HG02938 (cell line): Measurements from ENCODE around the gene GEMIN2.
"Not testable (repeated sequence)": the region's sequence is repeated elsewhere in the genome, so short reads cannot be mapped to it uniquely, and the experiment has no call there.

Source experiments
- ATAC-seq: cut with Tn5 transposase; IDR thresholded peaks from one replicate; pipeline ENCODE4 v1.9.1; 2021; ENCODE audit warnings: mild to moderate bottlenecking, moderate library complexity; ENCODE audit not compliant: unreplicated experiment

The GEMIN2 gene, protein sequence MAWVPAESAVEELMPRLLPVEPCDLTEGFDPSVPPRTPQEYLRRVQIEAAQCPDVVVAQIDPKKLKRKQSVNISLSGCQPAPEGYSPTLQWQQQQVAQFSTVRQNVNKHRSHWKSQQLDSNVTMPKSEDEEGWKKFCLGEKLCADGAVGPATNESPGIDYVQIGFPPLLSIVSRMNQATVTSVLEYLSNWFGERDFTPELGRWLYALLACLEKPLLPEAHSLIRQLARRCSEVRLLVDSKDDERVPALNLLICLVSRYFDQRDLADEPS

DNA sequence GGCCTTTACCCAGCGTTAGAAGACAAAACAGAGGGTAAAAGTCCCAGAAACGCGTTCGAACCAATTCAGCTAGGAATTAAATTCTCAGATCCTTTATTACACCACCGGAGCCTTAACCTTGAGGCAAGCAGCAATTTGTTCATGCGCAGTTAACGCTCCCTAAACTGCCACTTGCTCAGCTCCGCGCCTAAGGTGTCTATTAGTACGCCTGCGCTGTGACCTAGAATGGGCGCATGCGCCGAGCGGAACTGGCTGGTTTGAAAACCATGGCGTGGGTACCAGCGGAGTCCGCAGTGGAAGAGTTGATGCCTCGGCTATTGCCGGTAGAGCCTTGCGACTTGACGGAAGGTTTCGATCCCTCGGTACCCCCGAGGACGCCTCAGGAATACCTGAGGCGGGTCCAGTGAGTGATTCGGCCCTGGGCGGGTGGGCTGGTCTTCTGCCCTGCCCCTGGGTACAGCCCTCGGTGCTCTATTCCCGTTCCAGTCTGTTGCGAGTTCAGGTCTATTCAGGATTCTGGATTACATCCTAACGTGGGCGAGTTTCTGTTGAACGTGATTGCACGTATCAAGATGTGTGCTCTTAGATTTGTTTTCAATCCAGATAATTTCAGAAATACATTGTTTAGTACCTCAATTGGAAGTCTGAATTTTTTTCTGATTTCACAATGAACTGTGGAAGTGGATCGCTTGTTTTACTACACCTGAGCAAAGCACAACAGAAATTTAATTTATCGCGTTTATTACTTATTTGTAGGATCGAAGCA, at the start of gene GEMIN2:
GEMIN2 (plus strand) TSS at position 251 of the 766 bp plus-strand sequence; CDS start at position 267, 16 bp downstream.
- peak; percentile 87 for ATAC-seq

DNA sequence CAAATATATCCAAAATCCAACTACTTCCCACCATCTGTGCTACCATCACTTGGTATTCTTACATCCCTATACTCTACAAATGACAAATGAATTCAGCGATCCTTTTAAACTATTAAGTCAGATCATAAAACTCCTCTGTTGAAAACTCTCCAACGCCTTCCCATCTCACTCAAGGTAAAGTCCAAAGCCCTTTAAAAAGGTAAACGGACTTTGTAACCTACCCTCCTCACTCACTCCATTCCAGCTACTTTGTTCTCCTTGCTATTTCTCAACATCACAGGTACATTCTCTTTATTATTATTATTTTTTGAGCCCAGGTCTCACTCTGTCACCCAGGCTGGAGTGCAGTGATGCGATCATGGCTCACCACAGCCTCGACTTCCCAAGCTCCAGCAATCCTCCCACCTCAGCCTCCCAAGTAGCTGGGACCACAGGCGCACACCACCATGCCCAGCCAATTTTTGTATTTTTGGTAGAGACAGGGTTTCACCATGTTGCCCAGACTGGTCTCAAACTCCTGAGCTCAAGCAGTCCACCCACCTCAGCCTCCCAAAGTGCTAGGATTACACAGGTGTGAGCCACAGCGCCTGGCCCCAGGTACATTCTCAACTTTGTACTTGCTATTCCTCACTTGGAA, 44.8 kb upstream of the GEMIN2 start:
- ATAC-seq: not testable (repeated sequence)

DNA sequence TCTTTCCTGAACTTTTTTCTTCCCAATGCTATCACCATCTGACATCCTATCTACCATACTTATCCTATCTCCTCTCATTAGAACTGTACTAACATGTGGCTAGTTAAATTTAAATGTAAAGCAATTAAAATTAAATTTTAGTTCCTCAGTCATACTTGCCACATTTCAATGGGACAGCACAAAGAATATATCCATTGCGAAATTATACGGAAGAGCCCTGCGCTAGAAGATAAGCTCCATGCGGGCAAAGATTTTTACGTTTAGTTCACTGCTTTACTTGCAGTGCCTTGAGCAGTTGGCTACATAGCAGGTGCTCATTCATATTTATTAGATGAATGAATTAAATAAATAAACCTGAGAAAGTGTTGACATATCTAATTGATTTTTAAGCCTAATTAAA, 44.2 kb upstream of the GEMIN2 start:
- ATAC-seq: no peak

DNA sequence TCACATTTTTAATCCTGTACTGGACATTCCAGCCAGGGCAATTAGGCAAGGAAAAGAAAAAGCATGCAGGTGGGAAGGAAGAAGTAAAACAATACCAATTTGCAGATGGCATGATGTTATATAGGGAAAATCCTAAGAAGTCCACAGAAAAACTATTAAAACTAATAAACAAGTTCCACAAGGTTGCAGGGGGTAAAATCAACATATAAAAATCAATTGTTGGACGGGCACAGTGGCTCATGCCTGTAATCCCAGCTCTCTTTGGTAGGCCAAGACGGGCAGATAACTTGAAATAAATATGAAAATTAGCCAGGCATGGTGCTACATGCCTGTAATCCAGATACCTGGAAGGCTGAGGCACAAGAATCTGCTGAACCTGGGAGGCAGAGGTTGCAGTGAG, 43.0 kb upstream of the GEMIN2 start:
- no peak for ATAC-seq

DNA sequence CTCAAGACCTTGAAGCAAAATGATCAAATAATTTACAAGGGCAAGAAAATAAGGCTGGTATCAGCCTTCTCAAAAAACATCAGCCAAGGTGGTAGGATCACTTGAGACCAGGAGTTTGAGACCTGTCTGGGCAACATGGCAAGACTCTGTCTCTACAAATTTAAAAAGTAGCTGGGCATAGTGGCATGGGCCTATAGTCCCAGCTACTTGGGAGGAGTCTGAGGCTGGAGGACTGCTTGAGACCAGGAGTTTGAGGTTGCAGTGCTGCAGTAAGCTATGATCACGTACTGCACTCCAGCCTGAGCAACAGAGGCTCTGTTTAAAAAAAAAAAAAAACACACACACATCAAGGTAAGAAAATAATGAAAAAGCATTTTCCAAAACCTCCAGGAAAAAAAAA, 33.2 kb upstream of the GEMIN2 start:
- no peak for ATAC-seq

DNA sequence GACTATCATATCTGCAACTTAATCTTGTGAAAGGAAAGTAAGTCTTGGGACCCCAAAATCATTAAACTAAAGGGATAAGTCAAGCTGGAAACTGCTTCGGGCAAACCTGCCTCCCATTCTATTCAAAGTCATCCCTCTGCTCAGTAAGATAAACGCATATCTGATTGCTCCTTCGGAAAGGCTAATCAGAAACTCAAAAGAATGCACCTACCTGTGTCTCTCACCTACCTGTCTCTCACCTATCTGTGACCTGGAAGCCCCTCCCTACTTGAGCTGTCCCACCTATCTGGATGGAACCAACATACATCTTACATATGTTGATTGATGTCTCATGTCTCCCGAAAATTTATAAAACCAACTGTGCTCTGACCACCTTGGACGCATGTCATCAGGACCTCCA, 31.0 kb upstream of the GEMIN2 start:
- no peak for ATAC-seq

DNA sequence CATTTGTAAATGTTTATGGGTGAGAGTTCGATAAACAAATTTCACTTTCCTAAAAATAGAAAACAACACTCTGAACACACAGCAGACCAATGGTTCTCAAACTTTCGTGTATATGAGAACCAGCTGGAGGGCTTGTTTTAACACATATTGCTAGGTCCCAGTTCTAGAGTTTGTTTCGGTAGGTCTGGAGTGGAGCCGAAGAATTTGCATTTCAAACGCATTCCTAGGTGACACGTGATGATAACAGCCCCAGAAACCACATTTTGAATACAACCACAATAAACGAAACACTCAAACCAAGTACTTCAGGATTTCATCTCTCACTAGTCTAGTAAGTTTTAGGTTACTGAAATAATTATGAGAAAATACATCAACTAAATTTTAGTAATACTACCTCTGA, 28.2 kb upstream of the GEMIN2 start:
- ATAC-seq: no peak

DNA sequence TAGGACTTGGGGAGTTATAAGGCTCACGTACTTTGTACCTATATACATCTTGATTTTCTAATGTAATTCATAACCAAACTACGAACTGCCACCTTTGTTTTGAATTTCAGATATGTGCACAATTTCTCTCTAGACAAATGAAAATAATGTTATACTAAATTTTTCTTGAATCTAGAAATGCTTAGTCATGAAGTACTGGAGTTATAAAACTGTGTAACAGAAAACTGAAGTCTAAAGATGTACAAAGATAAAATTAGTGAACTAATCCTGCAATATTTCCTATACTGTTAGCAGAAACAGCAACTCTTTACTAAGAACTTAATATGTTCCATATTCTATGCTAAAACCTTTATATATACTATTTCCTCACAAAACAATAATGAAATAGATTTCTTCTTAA, 26.6 kb upstream of the GEMIN2 start:
- no peak for ATAC-seq

DNA sequence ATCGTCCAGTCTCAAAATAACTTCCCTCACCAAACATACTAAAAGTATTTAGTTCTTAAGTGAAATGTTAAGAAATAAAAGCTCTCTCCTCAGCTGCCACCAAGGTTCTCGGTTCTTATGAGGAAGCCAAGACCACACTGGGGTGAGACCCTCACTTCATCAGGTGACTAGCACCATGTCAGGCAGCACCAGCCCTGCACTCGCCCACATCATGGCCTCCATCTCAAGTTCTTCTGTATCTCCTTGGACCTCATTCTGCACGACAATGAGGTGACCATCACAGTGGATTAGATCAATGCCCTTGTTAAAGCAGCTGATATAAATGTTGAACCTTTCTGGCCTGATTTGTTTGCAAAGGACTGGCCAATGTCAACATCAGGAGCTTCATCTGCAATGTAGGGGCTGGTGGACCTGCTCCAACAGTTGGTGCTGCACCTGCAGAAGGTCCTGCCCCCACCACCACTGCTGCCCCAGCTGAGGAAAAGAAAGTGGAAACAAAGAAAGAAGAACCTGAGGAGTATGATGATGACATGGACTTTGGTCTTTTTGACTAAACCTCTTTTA, 23.5 kb upstream of the GEMIN2 start:
- no peak for ATAC-seq

DNA sequence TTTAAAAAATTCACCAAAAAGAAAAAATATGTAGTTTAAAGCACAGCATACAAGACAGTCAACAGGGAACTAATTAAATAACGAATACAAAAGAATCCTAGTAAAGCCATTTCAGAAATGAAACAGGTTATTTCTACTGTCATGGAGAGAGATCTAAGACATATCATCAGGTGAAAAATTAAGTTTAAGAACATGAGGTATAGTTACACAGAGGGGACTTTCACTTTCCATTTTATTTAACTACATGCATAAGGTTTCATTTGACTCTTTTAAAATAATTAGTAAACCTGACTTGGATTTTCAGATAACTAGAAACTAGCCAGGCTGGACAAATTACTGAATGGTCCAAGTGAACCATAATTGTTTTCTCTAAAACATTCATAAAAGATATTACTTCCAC, 22.4 kb upstream of the GEMIN2 start:
- no peak for ATAC-seq

DNA sequence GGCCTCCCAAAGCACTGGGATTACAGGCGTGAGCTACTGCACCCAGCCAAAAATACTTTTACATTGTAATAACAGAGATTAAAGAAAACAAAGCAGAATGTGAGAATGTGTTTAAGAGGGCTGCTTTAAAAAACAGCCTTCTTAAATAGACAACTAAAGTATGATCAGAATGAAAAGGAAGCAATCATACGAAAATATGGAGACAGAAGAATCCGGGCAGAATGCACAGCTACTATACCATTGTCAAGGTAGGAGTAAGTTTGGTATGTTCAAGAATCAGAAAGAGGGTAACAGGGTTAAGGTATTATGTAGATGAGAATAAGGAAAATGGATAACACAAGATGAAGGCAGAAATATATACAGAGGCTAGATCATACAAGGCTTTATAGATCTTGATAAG, 19.6 kb upstream of the GEMIN2 start:
- no peak for ATAC-seq

DNA sequence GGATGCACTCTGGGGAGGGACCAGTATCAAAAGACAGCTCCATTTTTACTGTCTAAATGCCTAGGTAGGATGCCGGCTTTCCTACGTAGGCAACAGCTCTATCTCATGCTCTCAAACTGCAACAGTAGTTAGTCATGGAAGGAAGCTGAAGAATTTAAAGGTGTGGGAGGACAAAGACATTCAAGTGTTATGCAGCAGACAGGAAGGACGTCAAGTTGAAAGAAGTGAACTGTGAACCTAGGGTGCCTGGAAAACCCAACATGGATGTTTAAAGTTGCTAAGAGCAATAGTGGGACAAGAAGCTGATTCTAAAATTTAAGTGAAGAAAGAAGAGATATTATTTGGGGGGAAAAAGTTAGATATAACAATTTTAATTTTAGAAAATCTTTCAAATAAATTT, 17.0 kb upstream of the GEMIN2 start:
- no peak for ATAC-seq

DNA sequence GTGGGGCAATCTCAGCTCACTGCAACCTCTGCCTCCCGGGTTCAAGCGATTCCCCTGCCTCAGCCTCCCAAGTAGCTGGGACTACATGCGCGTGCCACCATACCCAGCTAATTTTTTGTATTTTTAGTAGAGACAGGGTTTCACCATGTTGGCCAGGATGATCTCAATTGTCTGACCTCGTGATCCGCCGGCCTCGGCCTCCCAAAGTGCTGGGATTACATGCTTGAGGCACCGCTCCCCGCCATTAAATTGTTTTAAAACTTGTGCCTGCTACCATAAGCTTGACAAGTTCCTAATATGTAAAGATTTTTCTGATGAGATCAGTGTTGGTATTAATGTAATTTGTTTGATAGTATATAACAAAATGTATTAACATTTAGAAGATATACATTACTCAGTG, 14.9 kb upstream of the GEMIN2 start:
- ATAC-seq: not testable (repeated sequence)

DNA sequence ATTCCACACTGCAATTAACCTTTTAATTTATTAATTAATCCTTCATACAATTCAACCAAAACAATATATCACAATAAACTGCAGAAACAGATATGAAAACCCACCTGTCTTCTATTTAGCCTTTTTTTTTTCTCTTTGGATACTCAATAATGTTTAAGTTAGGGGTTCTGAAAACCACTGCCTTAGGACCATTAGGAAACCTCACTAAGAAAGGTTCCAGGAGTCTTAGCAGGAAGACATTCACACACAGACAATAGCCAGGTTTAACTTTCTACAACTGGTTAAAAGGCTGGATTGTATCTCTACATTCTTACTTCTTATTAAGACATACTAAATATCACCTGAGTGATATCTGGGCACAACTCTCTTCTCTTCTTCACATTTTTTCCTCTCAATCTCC, 14.4 kb upstream of the GEMIN2 start:
- ATAC-seq: no peak

DNA sequence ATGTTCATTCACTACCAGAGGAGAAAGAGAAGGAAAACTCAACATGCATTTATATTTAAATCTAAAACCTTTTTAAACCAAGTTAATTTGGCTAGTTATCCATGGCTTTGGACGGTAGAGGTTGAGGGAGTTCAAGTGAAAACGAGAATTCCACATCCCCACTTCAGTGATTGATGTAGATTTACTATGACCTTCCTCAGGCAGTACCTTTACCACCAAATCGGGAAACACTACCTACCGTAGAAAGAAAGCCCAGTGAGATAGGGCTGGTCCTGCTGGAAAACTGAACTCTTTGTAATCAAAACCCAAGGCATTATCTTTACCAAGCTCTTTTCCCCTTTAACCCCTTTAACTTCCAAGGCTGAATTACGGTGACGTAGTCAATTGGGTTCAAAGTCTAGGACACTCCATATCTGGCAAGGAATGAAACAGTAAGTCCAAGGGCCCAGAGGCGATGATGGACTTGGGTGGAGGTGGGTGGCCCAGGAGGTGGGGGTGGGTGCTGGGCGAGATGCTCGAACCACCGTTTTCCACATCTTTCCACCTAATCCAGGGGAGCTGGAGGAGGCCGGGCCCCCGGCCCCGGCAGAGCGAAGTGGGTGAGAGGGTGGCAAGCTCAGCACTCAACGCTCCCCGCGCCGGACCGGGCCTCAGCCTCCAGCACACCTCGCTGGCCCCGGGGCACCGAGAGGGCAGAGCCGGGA, 11.7 kb upstream of the GEMIN2 start:
- ATAC-seq: peak; percentile 13

DNA sequence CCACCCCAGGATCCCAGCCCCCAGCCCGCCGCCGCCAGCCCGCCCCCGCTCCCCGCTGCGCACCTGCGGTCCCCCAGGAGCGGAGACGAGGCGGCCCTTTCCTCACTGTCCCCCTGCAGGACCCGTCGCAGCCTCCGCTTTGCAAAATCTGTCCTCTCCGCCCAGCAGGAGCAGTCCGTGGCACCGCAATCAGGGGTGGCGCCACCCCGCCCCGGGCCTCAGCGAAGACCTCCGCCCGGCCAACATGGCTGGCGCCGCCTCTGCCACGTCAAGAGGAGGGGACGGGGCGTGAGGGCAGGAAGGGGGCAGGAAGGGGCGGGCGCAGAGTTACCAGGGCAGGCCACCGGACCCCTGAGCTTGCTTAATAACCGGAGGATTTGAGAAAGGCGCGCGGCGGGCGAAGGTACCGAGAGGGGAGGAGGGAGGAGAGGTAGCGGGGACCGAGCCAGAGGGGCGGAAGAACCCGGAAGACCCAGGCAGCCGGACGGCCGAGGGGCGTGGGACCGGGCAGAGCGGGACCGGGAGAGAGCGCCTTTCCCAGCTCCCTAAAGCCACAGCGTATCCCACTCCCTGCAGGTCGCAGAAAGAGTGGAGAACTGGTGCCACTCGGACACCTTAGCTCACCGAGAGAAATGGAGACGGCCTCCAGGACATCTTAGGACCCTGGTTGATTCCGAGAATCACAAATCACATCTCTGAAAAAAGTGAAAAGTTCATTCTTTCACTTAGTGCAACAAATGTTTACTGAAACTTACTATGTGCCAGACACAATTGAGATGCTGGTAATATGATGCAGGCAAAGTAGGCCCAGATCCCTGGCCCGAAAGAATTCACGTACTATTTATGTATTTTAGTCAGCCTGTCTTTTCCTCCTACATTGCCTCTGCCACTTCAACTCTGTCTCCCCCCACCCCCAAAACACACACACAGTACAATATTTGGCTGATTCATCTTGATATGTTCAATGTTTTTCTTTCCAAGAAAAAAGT, 10.9 kb upstream of the GEMIN2 start, which contains the start of gene SEC23A:
SEC23A (minus strand) TSS at position 267 of the 989 bp plus-strand sequence. CDS start 7,117 bp downstream, outside the sequence.
- peak; percentile 81 for ATAC-seq

DNA sequence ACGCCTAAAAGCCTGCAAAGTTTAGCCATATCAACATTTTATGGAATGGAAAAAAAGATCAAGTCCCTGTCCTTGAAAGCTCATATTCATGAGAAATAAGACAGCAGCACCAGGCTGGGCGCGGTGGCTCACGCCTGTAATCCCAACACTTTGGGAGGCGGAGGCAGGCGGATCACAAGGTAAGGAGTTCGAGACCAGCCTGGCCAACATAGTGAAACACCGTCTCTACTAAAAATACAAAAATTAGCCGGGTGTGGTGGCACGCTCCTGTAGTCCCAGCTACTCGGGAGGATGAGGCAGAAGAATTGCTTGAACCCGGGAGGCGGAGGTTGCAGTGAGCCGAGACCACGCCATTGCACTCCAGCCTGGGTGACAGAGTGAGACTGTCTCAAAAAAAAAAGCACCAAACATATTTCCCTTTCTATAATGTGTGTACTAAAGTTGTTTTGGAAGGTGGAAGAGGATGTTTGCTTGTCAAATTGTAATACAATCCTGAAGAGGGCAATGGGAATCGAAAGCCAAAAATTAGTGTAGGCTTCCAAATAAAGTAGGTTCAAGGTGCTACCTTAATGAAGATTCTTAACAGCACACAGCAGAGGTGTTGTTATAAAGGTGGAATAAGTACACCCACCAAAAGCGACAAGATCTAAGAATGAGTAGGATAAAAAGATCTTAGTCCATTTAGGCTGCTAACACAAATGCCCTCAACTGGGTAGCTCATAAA, 9.9 kb upstream of the GEMIN2 start:
- not testable (repeated sequence) for ATAC-seq

DNA sequence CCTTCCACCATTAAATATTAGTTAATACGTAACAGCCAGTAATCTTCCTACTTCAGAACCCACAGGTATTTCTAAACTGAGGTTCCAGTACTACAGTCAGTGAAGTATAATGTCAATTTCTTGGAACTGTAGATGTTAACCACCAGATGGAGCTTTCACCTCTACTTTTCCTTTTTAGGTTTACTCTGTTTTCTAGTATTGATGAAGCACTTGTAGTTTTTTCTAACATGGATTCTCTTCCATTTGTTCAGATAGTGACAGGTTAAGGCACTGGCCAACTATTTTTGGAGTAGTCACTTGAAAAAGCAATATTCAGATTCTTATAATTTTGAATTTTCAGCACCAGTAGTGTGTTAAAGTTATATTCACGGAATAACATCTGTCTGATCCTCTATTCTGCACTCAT, 6.5 kb upstream of the GEMIN2 start:
- no peak for ATAC-seq

DNA sequence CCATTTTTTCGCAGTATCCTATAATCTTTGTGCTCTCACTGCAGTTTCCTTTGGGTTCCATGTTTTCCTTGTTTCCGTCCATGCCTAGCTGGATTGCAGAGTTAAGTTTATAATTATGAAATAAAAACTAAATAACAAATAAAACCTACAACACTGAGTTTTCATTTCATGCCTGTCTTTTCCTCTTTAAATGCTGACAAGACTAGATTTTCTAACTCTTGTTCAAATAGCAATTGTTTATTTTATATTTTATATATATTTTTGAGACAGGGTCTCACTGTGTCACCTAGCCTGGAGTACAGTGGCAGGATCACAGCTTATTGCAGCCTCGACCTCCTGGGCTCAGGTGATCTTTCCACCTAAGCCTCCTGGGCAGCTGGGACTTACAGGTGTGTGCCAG, 5.3 kb upstream of the GEMIN2 start:
- ATAC-seq: no peak
